ENCODE data around the gene PWWP2B. TPM values are rescaled to one million over a fixed set of nuclear protein-coding genes. Genes with fewer than 3 reads are reported as not detected.
"Not testable (repeated sequence)": the region's sequence is repeated elsewhere in the genome, so short reads cannot be mapped to it uniquely, and the experiment has no call there.

PWWP2B gene
- total RNA-seq, 1 experiment from 2014 or later: 19.3 TPM

- intact Hi-C loops (cut with micrococcal nuclease; ENCODE audit: unreplicated experiment): no loop called here
- H3K27me3 ChIP-seq (replicated peaks; ENCODE audit: control insufficient read depth, insufficient read depth, low read length): no peaks in the 10 kb centered on the region
- no peaks in the 10 kb centered on the region for H3K9me3 Mint-ChIP-seq (ENCODE audit: unreplicated experiment)
Measured at GRCh38 chr10:132377326-132377725, 19.7 kb upstream of the PWWP2B start.

GRCh38 chr10:132379026-132379425 lies 18.0 kb upstream of the PWWP2B start:
- H3K9me3 ChIP-seq; H3K4me1 ChIP-seq; H3K36me3 ChIP-seq (ENCODE audit: control insufficient read depth, insufficient read depth, low read length); BruUV-seq (replicated peaks); H3K27me3 ChIP-seq (replicated peaks; ENCODE audit: control insufficient read depth, insufficient read depth, low read length); H3K27ac Mint-ChIP-seq (ENCODE audit: unreplicated experiment); H3K36me3 Mint-ChIP-seq (ENCODE audit: insufficient read depth, unreplicated experiment); H3K9me3 Mint-ChIP-seq (ENCODE audit: unreplicated experiment); H3K27me3 Mint-ChIP-seq (ENCODE audit: insufficient read depth, unreplicated experiment); DNase-seq; POLR2A ChIA-PET; H3K4me3 Mint-ChIP-seq (ENCODE audit: unreplicated experiment); H3K4me3 ChIP-seq (ENCODE audit: low read depth, low read length); intact Hi-C loops (cut with micrococcal nuclease; ENCODE audit: unreplicated experiment); CTCF ChIA-PET; H3K4me1 Mint-ChIP-seq (ENCODE audit: low read depth, unreplicated experiment): not testable (repeated sequence)

More at GRCh38 chr10:132377326-132377725, 19.7 kb upstream of the PWWP2B start:
- no peaks in the 10 kb centered on the region for H3K36me3 ChIP-seq (ENCODE audit: control insufficient read depth, insufficient read depth, low read length)
- H3K4me3 ChIP-seq (ENCODE audit: low read depth, low read length): no peak overlapping the region
- CTCF ChIA-PET: no interaction called here
- no peak for DNase-seq
- no TSS peak for BruUV-seq (replicated peaks)
- H3K9me3 ChIP-seq: no peaks in the 10 kb centered on the region
- POLR2A ChIA-PET: no interaction called here
- H3K4me1 ChIP-seq: no peaks in the 10 kb centered on the region
- Mint-ChIP-seq H3K27ac (ENCODE audit: unreplicated experiment) (no peak overlapping the region), H3K36me3 (ENCODE audit: insufficient read depth, unreplicated experiment) (no peaks in the 10 kb centered on the region), H3K4me1 (ENCODE audit: low read depth, unreplicated experiment) (no peaks in the 10 kb centered on the region), H3K4me3 (ENCODE audit: unreplicated experiment) (no peak overlapping the region), H3K27me3 (ENCODE audit: insufficient read depth, unreplicated experiment) (peaks cover 4% of the 10 kb centered on the region)
- no peak for TF ChIP-seq CTCF (IDR thresholded peaks at IDR 0.05; ENCODE audit: insufficient read depth in 1 of 2, low read depth in 1 of 2, low read length in 1 of 2, severe bottlenecking in 1 of 2, unreplicated experiment in 1 of 2)

DNA sequence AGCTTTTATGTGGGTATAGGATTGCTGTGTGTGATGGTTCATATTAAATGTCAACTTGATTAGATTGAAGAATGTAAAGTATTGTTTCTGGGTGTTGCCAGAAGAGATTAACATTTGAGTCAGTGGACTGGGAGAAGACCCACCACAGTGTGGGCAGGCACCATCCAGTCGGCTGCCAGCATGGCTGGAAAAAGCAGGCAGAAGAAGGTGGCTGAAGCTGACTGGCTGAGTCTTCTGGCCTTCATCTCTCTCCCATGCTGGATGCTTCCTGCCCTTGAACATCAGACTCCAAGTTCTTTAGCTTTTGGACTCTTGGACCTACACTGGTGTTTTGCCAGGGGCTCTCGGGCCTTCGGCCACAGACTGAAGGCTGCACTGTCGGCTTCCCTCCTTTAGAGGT lies 16.0 kb upstream of the PWWP2B start:
- not testable (repeated sequence) for H3K4me3 Mint-ChIP-seq (ENCODE audit: unreplicated experiment); H3K9me3 Mint-ChIP-seq (ENCODE audit: unreplicated experiment)

DNA sequence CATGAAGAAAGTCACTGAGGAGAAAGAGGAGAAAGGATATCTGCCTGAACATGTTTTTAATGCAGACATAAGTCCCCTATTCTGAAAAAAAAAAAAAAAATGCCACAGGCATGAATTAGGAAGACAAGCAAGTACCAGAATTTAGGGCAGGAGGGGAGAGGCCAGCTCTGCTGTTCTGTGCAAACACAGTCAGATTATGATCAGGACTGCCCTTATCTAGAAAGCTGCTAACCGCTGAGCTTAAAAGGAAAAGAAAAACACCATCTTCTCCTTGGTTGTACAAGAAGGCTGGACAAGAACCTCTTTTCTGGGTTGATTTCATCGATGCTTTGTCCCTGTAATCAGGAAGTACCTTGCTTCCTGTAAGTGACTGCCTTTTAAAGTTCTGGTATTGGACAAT lies 15.3 kb upstream of the PWWP2B start:
- Histone ChIP-seq H3K36me3 (ENCODE audit: control insufficient read depth, insufficient read depth, low read length) (no peaks in the 10 kb centered on the region), H3K4me1 (no peaks in the 10 kb centered on the region), H3K9me3 (no peaks in the 10 kb centered on the region), H3K4me3 (ENCODE audit: low read depth, low read length) (no peak overlapping the region), H3K27me3 (replicated peaks; ENCODE audit: control insufficient read depth, insufficient read depth, low read length) (no peaks in the 10 kb centered on the region)
- H3K27ac Mint-ChIP-seq (ENCODE audit: unreplicated experiment): no peak overlapping the region
- ChIA-PET POLR2A (no interaction called here), CTCF (no interaction called here)
- H3K4me3 Mint-ChIP-seq (ENCODE audit: unreplicated experiment): no peak overlapping the region
- no peak for TF ChIP-seq CTCF (IDR thresholded peaks at IDR 0.05; ENCODE audit: insufficient read depth in 1 of 2, low read depth in 1 of 2, low read length in 1 of 2, severe bottlenecking in 1 of 2, unreplicated experiment in 1 of 2)
- no peaks in the 10 kb centered on the region for H3K36me3 Mint-ChIP-seq (ENCODE audit: insufficient read depth, unreplicated experiment)
- DNase-seq: no peak
- H3K27me3 Mint-ChIP-seq (ENCODE audit: insufficient read depth, unreplicated experiment): peaks cover 4% of the 10 kb centered on the region
- H3K9me3 Mint-ChIP-seq (ENCODE audit: unreplicated experiment): no peaks in the 10 kb centered on the region
- intact Hi-C loops (cut with micrococcal nuclease; ENCODE audit: unreplicated experiment): loop anchor here (10.0 kb wide), 1 partner anchor 253 kb away; no protein-coding TSS in a partner anchor
- no peaks in the 10 kb centered on the region for H3K4me1 Mint-ChIP-seq (ENCODE audit: low read depth, unreplicated experiment)
- no TSS peak for BruUV-seq (replicated peaks)

More for the DNA sequence above, 16.0 kb upstream of the PWWP2B start:
- H3K27me3 ChIP-seq (replicated peaks; ENCODE audit: control insufficient read depth, insufficient read depth, low read length); H3K4me1 Mint-ChIP-seq (ENCODE audit: low read depth, unreplicated experiment); DNase-seq; H3K27me3 Mint-ChIP-seq (ENCODE audit: insufficient read depth, unreplicated experiment); H3K4me1 ChIP-seq; H3K27ac Mint-ChIP-seq (ENCODE audit: unreplicated experiment); H3K36me3 ChIP-seq (ENCODE audit: control insufficient read depth, insufficient read depth, low read length); H3K9me3 ChIP-seq; BruUV-seq (replicated peaks); H3K4me3 ChIP-seq (ENCODE audit: low read depth, low read length); CTCF ChIA-PET; POLR2A ChIA-PET; H3K36me3 Mint-ChIP-seq (ENCODE audit: insufficient read depth, unreplicated experiment): not testable (repeated sequence)
- intact Hi-C loops (cut with micrococcal nuclease; ENCODE audit: unreplicated experiment): loop anchor here (10.0 kb wide), 1 partner anchor 254 kb away; no protein-coding TSS in a partner anchor
